Measurements from ENCODE around the gene SRR. TPM values are rescaled to one million over a fixed set of nuclear protein-coding genes. Genes with fewer than 3 reads are reported as not detected.

The SRR gene
- total and polyA plus RNA-seq, 2 donors (not counting 3 experiments of a cell fraction or from before 2014, with no cell fraction given), result 13.7 to 20.1 TPM

DNA sequence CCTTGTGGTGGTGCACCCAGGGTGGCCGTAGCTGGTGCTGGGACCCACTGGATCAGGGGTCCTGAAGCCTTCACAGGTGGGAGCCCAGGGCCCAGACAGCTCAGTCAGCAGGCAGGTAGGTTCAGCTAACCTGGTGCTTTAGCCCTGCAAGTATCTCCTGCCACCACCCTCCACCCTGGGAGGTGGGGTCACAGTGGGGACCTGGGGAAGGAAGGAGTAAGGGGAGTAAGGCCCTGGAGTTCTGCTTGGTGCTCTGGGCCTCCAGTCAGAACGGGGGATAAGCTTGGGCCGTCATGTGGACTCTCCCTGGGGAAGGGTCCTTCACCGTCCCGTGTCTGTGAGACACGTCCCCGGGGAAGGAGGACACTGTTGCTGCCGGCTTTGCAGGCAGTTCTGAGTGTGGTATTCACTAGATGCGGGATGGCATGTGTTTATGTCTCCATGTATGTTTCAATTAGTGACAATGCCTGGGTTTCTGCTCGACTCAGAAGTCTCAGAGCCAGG is 54.2 kb downstream of the SRR start:
- Histone ChIP-seq H3K4me2 (ENCODE audit: insufficient read depth, low read length) (no peak overlapping the region), H3K9me1 (replicated peaks; ENCODE audit: control insufficient read depth, extremely low read depth, insufficient read depth, low read length) (no peaks in the 10 kb centered on the region), H3K27me3 (ENCODE audit: control insufficient read depth in 2 of 2, insufficient read depth in 2 of 2, low read length in 2 of 2) (no peaks in the 10 kb centered on the region), H3K9me3 (replicated peaks; ENCODE audit: control insufficient read depth, insufficient read depth, low read length) (no peaks in the 10 kb centered on the region), H3K4me3 (replicated peaks in 1 of 3; ENCODE audit: insufficient read depth in 1 of 3, low read depth in 1 of 3, low read length in 3 of 3) (no peak overlapping the region), H3K9ac (replicated peaks; ENCODE audit: extremely low read depth, insufficient read depth, low read length) (no peak overlapping the region), H3K36me3 (ENCODE audit: control insufficient read depth in 2 of 2, extremely low read depth in 1 of 2, insufficient read depth in 2 of 2, low read length in 2 of 2) (peaks cover 0 to 3% of the 10 kb centered on the region in 2 experiments), H4K20me1 (replicated peaks; ENCODE audit: control insufficient read depth, extremely low read depth, insufficient read depth, low read length) (no peaks in the 10 kb centered on the region), H3K79me2 (ENCODE audit: control insufficient read depth, insufficient read depth, low read length) (no peaks in the 10 kb centered on the region), H3K4me1 (ENCODE audit: control insufficient read depth, extremely low read depth, insufficient read depth, low read length) (peaks cover 15% of the 10 kb centered on the region), H2AFZ (ENCODE audit: low read depth, low read length) (no peak overlapping the region), H3K27ac (ENCODE audit: insufficient read depth, low read depth, low read length) (no peak overlapping the region)
- POLR2A ChIA-PET, result interaction anchor here (0.6 kb wide), 1 partner anchor 38 kb away, joined by 7 read pairs; no protein-coding TSS in a partner anchor
- CTCF ChIA-PET, result interaction anchor here (1.0 to 1.2 kb wide), 2 partner anchors 10 to 22 kb away, joined by 3 to 4 read pairs; partner anchors contain the start of gene TSR1
- no peak for DNase-seq (ENCODE audit: low read depth, low spot score)
- dilution Hi-C loops (cut with MboI; ENCODE audit: extremely low pct_ligation_motif_present, low sequenced_read_pairs) (no loop called here), intact Hi-C loops (cut with micrococcal nuclease) (no loop called here)
- TF ChIP-seq POLR2AphosphoS5 (IDR thresholded peaks at IDR 0.05; ENCODE audit: insufficient read depth, low read depth, low read length) (no peak), JUN (IDR thresholded peaks at IDR 0.05; ENCODE audit: borderline replicate concordance, insufficient read depth, insufficient read length, low read depth) (no peak)
- no TSS peak for BruUV-seq (replicated peaks)
- FAIRE-seq, result no peak

DNA sequence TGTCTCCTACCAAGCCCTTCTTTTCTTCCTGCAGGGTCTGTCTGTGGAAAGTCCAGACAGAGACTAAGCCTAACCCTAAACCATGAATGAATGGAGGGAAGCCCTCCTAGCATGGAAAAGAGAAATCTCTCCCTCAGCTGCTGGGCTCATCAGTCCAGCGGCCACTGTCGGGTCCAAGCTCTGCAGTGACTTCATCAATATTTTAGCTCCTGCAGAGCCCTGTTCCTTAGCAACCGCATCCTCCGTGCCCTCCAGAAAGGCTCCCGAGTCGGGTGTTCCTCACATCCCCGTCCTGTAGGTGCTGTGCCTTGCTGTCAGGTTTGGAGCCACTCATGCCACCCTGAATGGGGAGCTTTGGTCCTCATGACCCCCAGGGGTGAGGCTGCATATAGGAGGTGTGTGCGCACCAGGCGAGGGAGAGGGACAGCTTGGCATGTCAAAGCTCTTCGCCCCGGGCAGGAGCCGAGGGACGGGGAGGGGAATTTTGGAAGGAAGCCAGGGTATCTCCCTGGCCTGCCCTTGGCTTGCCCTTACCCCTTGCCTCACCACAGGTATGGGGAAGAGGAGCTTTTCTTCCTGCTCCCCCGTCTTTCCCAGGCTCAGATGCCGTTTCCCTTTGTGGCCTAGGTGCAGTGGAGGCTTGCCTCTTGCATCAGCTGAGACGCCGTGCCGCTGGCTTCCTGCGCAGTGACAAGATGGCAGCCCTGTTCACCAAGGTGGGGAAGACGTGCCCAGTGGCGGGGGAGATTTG is 57.4 kb downstream of the SRR start:
- dilution Hi-C loops (cut with MboI; ENCODE audit: extremely low pct_ligation_motif_present, low sequenced_read_pairs) (no loop called here), intact Hi-C loops (cut with micrococcal nuclease) (no loop called here)
- H2AFZ ChIP-seq (ENCODE audit: low read depth, low read length), result no peak overlapping the region
- H3K27ac ChIP-seq (ENCODE audit: insufficient read depth, low read depth, low read length), result no peak overlapping the region
- no peaks in the 10 kb centered on the region for H3K9me3 ChIP-seq (replicated peaks; ENCODE audit: control insufficient read depth, insufficient read depth, low read length)
- H3K9ac ChIP-seq (replicated peaks; ENCODE audit: extremely low read depth, insufficient read depth, low read length), result no peak overlapping the region
- FAIRE-seq (no peak), DNase-seq (ENCODE audit: low read depth, low spot score) (no peak)
- H3K27me3 ChIP-seq (ENCODE audit: control insufficient read depth in 2 of 2, insufficient read depth in 2 of 2, low read length in 2 of 2), result no peaks in the 10 kb centered on the region
- TF ChIP-seq MYC (IDR thresholded peaks at IDR 0.05; ENCODE audit: low read depth, low read length), result no peak
- no peak for TF ChIP-seq FOS (IDR thresholded peaks at IDR 0.05; ENCODE audit: borderline replicate concordance, insufficient read depth, low read length)
- TF ChIP-seq POLR2A (IDR thresholded peaks at IDR 0.05; ENCODE audit: low read depth, low read length), result no peak
- TF ChIP-seq GATA2 (IDR thresholded peaks at IDR 0.05; ENCODE audit: insufficient read depth, insufficient read length, low read depth, low read length), result no peak
- TF ChIP-seq JUN (IDR thresholded peaks at IDR 0.05; ENCODE audit: borderline replicate concordance, insufficient read depth, insufficient read length, low read depth), result no peak
- TF ChIP-seq, protein P1, sequence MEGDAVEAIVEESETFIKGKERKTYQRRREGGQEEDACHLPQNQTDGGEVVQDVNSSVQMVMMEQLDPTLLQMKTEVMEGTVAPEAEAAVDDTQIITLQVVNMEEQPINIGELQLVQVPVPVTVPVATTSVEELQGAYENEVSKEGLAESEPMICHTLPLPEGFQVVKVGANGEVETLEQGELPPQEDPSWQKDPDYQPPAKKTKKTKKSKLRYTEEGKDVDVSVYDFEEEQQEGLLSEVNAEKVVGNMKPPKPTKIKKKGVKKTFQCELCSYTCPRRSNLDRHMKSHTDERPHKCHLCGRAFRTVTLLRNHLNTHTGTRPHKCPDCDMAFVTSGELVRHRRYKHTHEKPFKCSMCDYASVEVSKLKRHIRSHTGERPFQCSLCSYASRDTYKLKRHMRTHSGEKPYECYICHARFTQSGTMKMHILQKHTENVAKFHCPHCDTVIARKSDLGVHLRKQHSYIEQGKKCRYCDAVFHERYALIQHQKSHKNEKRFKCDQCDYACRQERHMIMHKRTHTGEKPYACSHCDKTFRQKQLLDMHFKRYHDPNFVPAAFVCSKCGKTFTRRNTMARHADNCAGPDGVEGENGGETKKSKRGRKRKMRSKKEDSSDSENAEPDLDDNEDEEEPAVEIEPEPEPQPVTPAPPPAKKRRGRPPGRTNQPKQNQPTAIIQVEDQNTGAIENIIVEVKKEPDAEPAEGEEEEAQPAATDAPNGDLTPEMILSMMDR (IDR thresholded peaks at IDR 0.05; ENCODE audit: extremely low read depth in 1 of 2, insufficient read depth in 1 of 2, low read depth in 1 of 2, low read length in 2 of 2), result no peak
- no peak for TF ChIP-seq POLR2AphosphoS5 (IDR thresholded peaks at IDR 0.05; ENCODE audit: insufficient read depth, low read depth, low read length)
- TF ChIP-seq, protein P2, sequence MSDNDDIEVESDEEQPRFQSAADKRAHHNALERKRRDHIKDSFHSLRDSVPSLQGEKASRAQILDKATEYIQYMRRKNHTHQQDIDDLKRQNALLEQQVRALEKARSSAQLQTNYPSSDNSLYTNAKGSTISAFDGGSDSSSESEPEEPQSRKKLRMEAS (IDR thresholded peaks at IDR 0.05; ENCODE audit: insufficient read depth, insufficient read length), result no peak
- TF ChIP-seq EZH2 (IDR thresholded peaks at IDR 0.05; ENCODE audit: borderline replicate concordance, low read depth, low read length, severe bottlenecking), result no peak
- H3K4me2 ChIP-seq (ENCODE audit: insufficient read depth, low read length), result no peak overlapping the region
- peaks cover 0 to 24% of the 10 kb centered on the region in 2 experiments for H3K36me3 ChIP-seq (ENCODE audit: control insufficient read depth in 2 of 2, extremely low read depth in 1 of 2, insufficient read depth in 2 of 2, low read length in 2 of 2)
- H3K4me1 ChIP-seq (ENCODE audit: control insufficient read depth, extremely low read depth, insufficient read depth, low read length), result peaks cover 15% of the 10 kb centered on the region
- H3K4me3 ChIP-seq (replicated peaks in 1 of 3; ENCODE audit: insufficient read depth in 1 of 3, low read depth in 1 of 3, low read length in 3 of 3), result no peak overlapping the region
- no peaks in the 10 kb centered on the region for H3K9me1 ChIP-seq (replicated peaks; ENCODE audit: control insufficient read depth, extremely low read depth, insufficient read depth, low read length)
- POLR2A ChIA-PET, result no interaction called here
- CTCF ChIA-PET, result interaction anchor here (0.9 to 2.3 kb wide), 6 partner anchors 9 to 55 kb away, joined by 3 to 20 read pairs (median 5); partner anchors contain the start of gene TSR1
- no peaks in the 10 kb centered on the region for H3K79me2 ChIP-seq (ENCODE audit: control insufficient read depth, insufficient read depth, low read length)
- no peaks in the 10 kb centered on the region for H4K20me1 ChIP-seq (replicated peaks; ENCODE audit: control insufficient read depth, extremely low read depth, insufficient read depth, low read length)
- BruUV-seq (replicated peaks), result no TSS peak

Data from endothelial cell of umbilical vein (primary cell).